Measurements from ENCODE around the gene SNAPC2.

- TF ChIP-seq CTCF (IDR thresholded peaks at IDR 0.05; ENCODE audit: low read length) = no peak
- TF ChIP-seq EZH2 (IDR thresholded peaks at IDR 0.05; ENCODE audit: borderline replicate concordance, low read length) = no peak
Measured at GRCh38 chr19:7965259-7965841, 45.2 kb downstream of the SNAPC2 start.
